ENCODE data around the gene CEP76. TPM values are rescaled to one million over a fixed set of nuclear protein-coding genes. Genes with fewer than 3 reads are reported as not detected.

CEP76 gene
- polyA plus RNA-seq, 1 donor (not counting 4 experiments of a cell fraction or from before 2014, with no cell fraction given) = 10.7 TPM

DNA sequence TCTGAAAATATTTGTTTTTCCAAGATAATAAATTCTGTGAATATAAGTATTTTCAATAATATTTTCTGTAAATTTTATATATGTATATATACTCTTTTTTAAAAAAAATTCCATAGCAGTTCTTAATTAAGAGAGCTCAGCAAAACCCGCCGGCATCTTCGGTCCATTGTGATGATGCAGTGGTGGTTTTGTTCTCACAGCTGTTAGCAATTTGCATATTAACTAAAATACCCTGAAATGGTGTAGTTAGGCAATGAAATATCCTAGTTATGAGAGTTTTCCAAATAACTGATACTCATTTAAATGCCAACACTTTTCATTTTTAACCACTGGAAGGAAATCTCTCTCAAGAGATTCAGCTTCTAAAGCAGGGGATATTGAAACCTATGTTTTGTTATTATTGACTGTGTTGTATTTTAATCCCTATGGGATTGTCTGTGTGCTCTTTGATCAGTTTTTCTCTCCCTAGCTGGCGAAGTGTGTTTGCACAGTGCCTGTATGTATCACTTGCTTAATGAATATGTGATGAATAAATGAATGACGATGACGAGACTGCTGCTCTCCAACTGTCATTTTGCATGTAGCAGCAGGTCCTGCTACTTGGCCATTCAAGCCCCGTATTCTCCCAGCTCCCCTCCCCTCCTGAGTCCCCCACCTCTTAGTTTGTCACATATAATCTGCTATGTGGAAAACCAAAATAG lies 42.7 kb upstream of the CEP76 start:
- no peak overlapping the region for H2AFZ ChIP-seq (ENCODE audit: control insufficient read depth, low read length)
- H3K4me3 ChIP-seq (ENCODE audit: control insufficient read depth in 2 of 3, extremely low read depth in 1 of 3, insufficient read depth in 2 of 3, low read depth in 1 of 3, low read length in 3 of 3) = no peak overlapping the region
- TF ChIP-seq, protein P1, sequence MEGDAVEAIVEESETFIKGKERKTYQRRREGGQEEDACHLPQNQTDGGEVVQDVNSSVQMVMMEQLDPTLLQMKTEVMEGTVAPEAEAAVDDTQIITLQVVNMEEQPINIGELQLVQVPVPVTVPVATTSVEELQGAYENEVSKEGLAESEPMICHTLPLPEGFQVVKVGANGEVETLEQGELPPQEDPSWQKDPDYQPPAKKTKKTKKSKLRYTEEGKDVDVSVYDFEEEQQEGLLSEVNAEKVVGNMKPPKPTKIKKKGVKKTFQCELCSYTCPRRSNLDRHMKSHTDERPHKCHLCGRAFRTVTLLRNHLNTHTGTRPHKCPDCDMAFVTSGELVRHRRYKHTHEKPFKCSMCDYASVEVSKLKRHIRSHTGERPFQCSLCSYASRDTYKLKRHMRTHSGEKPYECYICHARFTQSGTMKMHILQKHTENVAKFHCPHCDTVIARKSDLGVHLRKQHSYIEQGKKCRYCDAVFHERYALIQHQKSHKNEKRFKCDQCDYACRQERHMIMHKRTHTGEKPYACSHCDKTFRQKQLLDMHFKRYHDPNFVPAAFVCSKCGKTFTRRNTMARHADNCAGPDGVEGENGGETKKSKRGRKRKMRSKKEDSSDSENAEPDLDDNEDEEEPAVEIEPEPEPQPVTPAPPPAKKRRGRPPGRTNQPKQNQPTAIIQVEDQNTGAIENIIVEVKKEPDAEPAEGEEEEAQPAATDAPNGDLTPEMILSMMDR (optimal IDR thresholded peaks at IDR 0.05 in 1 of 3, IDR thresholded peaks at IDR 0.05 in 1 of 3, conservative IDR thresholded peaks at IDR 0.05 in 1 of 3; ENCODE audit: extremely low read depth in 1 of 3, insufficient read depth in 2 of 3, low read length in 3 of 3) = no peak
- TF ChIP-seq EZH2 (IDR thresholded peaks at IDR 0.05; ENCODE audit: low read length) = no peak
- H3K4me1 ChIP-seq (ENCODE audit: control insufficient read depth, extremely low read depth, insufficient read depth, low read length) = peaks cover 43% of the 10 kb centered on the region
- no peaks in the 10 kb centered on the region for H3K79me2 ChIP-seq (ENCODE audit: control insufficient read depth, insufficient read depth, low read length)
- peak overlapping the region; percentile 2 for H3K4me2 ChIP-seq (ENCODE audit: control insufficient read depth, extremely low read depth, insufficient read depth, low read depth, low read length)
- H3K9me3 ChIP-seq (ENCODE audit: control insufficient read depth, low read depth, low read length) = no peaks in the 10 kb centered on the region
- no peaks in the 10 kb centered on the region for H3K9me1 ChIP-seq (ENCODE audit: control insufficient read depth, extremely low read depth, insufficient read depth, low read length)
- H3K9ac ChIP-seq (ENCODE audit: control insufficient read depth, extremely low read depth, insufficient read depth, low read length) = no peak overlapping the region
- H3K36me3 ChIP-seq (ENCODE audit: control insufficient read depth in 2 of 2, extremely low read depth in 1 of 2, insufficient read depth in 2 of 2, low read length in 2 of 2) = no peaks in the 10 kb centered on the region
- dilution Hi-C loops (cut with MboI; ENCODE audit: extremely low pct_ligation_motif_present, low sequenced_read_pairs) = loop anchor here (25.0 kb wide), 1 partner anchor 167 kb away; no protein-coding TSS in a partner anchor
- no peak overlapping the region for H3K27ac ChIP-seq (ENCODE audit: control insufficient read depth, insufficient read depth, low read length)
- no peak for FAIRE-seq
- DNase-seq (ENCODE audit: low read depth, low spot score) = no peak
- no peaks in the 10 kb centered on the region for H4K20me1 ChIP-seq (ENCODE audit: control insufficient read depth, extremely low read depth, insufficient read depth, low read length)
- H3K27me3 ChIP-seq (ENCODE audit: control insufficient read depth, extremely low read depth, insufficient read depth, low read length) = no peaks in the 10 kb centered on the region

DNA sequence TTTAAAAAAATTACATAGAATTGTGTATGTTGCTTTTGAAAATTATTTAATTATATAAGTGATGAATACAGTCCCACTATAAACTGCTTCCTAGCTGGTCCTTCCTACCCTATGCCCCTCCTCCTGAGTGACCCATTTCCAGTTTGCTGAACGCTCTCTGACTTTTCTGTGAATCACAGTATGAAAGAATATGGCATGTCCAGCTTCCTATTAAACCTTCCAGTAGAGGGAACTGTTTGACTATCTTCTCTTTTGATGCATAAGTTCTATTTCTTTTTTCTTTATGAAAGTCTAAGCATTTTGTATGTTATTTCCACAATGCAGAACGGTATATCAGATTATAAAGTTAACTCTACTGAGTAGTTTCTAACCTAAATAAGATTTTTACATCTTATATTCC lies 41.6 kb upstream of the CEP76 start:
- TF ChIP-seq, protein P1 (optimal IDR thresholded peaks at IDR 0.05 in 1 of 3, IDR thresholded peaks at IDR 0.05 in 1 of 3, conservative IDR thresholded peaks at IDR 0.05 in 1 of 3; ENCODE audit: extremely low read depth in 1 of 3, insufficient read depth in 2 of 3, low read length in 3 of 3) = peak; percentile 16 to 60 (median 47)
- TF ChIP-seq EZH2 (IDR thresholded peaks at IDR 0.05; ENCODE audit: low read length) = no peak
- no peaks in the 10 kb centered on the region for H3K36me3 ChIP-seq (ENCODE audit: control insufficient read depth in 2 of 2, extremely low read depth in 1 of 2, insufficient read depth in 2 of 2, low read length in 2 of 2)
- no peak overlapping the region for H3K9ac ChIP-seq (ENCODE audit: control insufficient read depth, extremely low read depth, insufficient read depth, low read length)
- no peaks in the 10 kb centered on the region for H3K79me2 ChIP-seq (ENCODE audit: control insufficient read depth, insufficient read depth, low read length)
- no peaks in the 10 kb centered on the region for H4K20me1 ChIP-seq (ENCODE audit: control insufficient read depth, extremely low read depth, insufficient read depth, low read length)
- H3K27ac ChIP-seq (ENCODE audit: control insufficient read depth, insufficient read depth, low read length) = no peak overlapping the region
- H3K4me1 ChIP-seq (ENCODE audit: control insufficient read depth, extremely low read depth, insufficient read depth, low read length) = peaks cover 32% of the 10 kb centered on the region
- peak; percentile 48 for FAIRE-seq
- no peaks in the 10 kb centered on the region for H3K9me3 ChIP-seq (ENCODE audit: control insufficient read depth, low read depth, low read length)
- no peak overlapping the region for H2AFZ ChIP-seq (ENCODE audit: control insufficient read depth, low read length)
- dilution Hi-C loops (cut with MboI; ENCODE audit: extremely low pct_ligation_motif_present, low sequenced_read_pairs) = loop anchor here (25.0 kb wide), 1 partner anchor 168 kb away; no protein-coding TSS in a partner anchor
- no peak overlapping the region for H3K4me3 ChIP-seq (ENCODE audit: control insufficient read depth in 2 of 3, extremely low read depth in 1 of 3, insufficient read depth in 2 of 3, low read depth in 1 of 3, low read length in 3 of 3)
- H3K9me1 ChIP-seq (ENCODE audit: control insufficient read depth, extremely low read depth, insufficient read depth, low read length) = no peaks in the 10 kb centered on the region
- DNase-seq (ENCODE audit: low read depth, low spot score) = no peak
- H3K4me2 ChIP-seq (ENCODE audit: control insufficient read depth, extremely low read depth, insufficient read depth, low read depth, low read length) = no peak overlapping the region
- H3K27me3 ChIP-seq (ENCODE audit: control insufficient read depth, extremely low read depth, insufficient read depth, low read length) = no peaks in the 10 kb centered on the region

Data from keratinocyte (primary cell).